ENCODE data around the gene MYEOV.

MYEOV gene

DNA sequence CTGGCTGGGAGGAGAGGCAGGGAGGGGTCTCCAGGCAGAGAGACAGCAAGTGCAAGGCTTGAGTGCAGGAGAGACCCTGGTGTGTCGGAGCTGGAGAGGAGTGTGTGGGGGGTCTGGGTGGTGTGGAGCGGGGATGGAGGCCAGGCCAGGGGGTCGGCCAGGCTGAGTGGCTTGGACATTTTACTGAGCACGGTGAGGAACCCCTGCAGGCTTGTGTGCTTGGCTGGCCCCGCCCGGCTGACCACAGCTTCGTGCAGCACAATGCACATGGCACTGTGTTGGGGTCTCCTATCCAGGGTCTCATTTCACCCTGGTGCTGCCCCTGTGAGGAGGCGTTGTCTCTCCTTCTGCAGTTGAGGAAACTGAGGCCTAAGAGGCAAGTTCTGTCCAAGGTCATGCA is 5.6 kb downstream of the MYEOV start:
- no peaks in the 10 kb centered on the region for H3K9me3 ChIP-seq (ENCODE audit: insufficient read depth, low read depth, low read length)
- no peaks in the 10 kb centered on the region for H3K36me3 ChIP-seq (ENCODE audit: insufficient read depth, low read depth, low read length)
- no peak overlapping the region for H3K9ac ChIP-seq (ENCODE audit: low read depth, low read length)
- no peaks in the 10 kb centered on the region for H3K27me3 ChIP-seq (ENCODE audit: insufficient read depth, low read length)
- no peak overlapping the region for H3K27ac ChIP-seq (ENCODE audit: low read length)
- H3K4me3 ChIP-seq (ENCODE audit: low read length), result no peak overlapping the region
- H3K4me1 ChIP-seq (ENCODE audit: insufficient read depth, low read length), result peaks cover 6% of the 10 kb centered on the region; the same call in 1 of the 2 replicates

DNA sequence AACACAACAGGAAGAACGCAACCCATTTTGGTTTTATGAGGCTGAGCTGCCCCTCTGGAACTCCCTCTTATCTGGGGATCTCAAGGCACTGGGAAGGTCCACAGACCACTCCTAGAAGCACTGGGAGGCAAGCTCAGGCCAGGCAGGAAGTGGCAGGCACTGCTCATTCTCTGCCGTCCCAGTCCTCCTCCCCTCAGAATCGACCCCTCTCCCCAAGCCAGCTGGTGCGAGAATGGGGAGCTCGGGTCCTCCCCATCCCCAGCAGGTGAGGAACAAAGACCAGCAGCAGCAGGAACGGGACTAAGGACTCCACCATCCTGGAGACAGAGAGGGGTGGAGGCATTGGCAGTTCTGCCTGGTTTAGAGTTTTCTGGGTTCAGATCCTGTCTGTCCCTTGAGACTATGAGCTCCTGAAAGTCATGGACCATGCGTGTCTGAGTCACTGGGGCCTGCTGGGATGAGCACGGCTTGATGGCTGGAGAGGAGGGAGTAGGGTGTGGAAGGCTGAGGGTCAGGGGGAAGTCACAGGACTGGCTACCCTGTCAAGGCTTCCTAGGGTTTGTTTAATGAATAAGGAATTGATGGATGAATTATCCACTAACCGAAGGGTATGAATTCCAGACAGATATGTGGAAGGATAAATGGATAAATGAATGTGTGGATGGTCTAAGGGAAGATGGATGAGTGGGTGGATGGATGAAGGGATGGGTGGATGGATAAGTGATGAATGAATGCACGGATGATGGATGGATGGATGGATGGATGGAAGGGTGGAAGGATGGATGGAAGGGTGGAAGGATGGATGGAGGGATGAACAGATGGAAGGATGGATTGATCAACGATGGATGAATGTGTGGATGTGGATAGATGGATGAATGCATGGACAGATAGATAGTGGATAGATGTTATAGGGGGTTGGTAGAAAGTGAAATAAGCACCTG is 6.4 kb downstream of the MYEOV start:
- peaks cover 6% of the 10 kb centered on the region; the same call in 1 of the 2 replicates for H3K4me1 ChIP-seq (ENCODE audit: insufficient read depth, low read length)

DNA sequence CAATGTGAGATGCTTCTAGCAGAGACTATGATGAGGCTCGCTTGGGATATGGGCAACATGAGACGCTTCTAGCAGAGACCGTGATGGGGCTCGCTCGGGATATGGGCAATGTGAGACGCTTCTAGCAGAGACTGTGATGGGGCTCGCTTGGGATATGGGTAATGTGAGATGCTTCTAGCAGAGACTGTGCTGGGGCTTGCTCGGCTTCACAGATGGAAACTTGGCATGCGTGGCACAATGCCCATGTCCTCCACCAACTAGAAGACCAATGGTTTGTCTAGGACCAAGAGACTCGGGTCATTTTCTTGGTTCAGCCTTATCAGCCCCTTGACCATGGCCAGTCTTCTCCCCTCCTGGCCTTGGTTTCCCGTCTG is 7.1 kb downstream of the MYEOV start:
- Histone ChIP-seq H3K4me3 (ENCODE audit: low read length) (no peak overlapping the region), H3K9me3 (ENCODE audit: insufficient read depth, low read depth, low read length) (no peaks in the 10 kb centered on the region), H3K27ac (ENCODE audit: low read length) (no peak overlapping the region), H3K4me1 (ENCODE audit: insufficient read depth, low read length) (peaks cover 6% of the 10 kb centered on the region; the same call in 1 of the 2 replicates), H3K9ac (ENCODE audit: low read depth, low read length) (no peak overlapping the region), H3K27me3 (ENCODE audit: insufficient read depth, low read length) (no peaks in the 10 kb centered on the region), H3K36me3 (ENCODE audit: insufficient read depth, low read depth, low read length) (no peaks in the 10 kb centered on the region)

More for the DNA sequence above, 6.4 kb downstream of the MYEOV start:
- H3K9ac ChIP-seq (ENCODE audit: low read depth, low read length), result no peak overlapping the region
- H3K4me3 ChIP-seq (ENCODE audit: low read length), result no peak overlapping the region
- no peak overlapping the region for H3K27ac ChIP-seq (ENCODE audit: low read length)
- no peaks in the 10 kb centered on the region for H3K9me3 ChIP-seq (ENCODE audit: insufficient read depth, low read depth, low read length)
- H3K27me3 ChIP-seq (ENCODE audit: insufficient read depth, low read length), result no peaks in the 10 kb centered on the region
- H3K36me3 ChIP-seq (ENCODE audit: insufficient read depth, low read depth, low read length), result no peaks in the 10 kb centered on the region

DNA sequence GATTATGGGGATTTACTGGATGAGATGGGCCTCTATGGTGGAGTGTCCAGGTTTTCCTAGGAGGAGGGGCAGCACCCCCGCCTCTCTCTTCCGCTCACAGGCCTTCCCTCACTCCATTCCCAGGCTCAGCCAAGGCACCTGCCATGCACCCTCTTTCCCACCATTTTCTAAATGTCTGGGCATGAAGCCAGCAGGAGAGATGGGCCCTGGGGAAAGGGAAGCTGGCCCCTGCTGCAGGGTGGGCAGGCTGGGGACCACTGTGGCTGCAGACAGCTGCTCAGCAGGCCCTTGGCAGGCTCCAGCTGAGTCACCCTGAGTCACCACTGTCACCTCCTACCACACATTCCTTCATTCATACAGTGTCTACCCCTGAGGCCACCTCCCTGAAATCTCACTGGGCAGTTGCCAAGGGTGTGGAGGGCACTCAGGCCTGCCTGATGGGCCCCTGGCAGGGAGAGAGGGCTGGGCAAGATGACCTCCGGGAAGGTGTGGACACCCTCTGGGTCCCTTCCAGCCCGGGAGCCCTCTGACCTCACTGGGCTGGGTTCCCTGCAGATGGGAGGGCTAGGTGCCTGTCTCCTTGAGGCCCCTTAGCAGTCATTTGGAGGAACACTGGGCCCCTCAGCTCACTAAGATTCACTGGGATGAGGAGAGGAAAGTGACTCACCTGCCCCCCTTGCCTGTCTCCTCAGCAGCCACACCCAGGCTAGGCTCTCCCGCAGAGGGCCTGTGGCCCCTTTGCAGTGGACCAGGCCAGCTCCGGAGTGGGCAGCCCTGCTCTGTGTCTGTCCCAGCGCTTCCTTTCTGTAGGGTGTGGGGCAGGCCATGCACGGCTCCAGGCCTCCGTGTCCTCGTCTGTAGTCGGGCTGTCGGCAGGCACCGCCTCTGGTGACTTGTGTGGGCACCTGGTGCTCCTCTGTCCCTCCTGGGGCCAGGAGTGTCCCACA is 7.8 kb downstream of the MYEOV start:
- Histone ChIP-seq H3K4me3 (ENCODE audit: low read length) (no peak overlapping the region), H3K27me3 (ENCODE audit: insufficient read depth, low read length) (no peaks in the 10 kb centered on the region), H3K9me3 (ENCODE audit: insufficient read depth, low read depth, low read length) (no peaks in the 10 kb centered on the region), H3K36me3 (ENCODE audit: insufficient read depth, low read depth, low read length) (no peaks in the 10 kb centered on the region), H3K9ac (ENCODE audit: low read depth, low read length) (no peak overlapping the region), H3K4me1 (ENCODE audit: insufficient read depth, low read length) (peaks cover 6% of the 10 kb centered on the region; the same call in 1 of the 2 replicates), H3K27ac (ENCODE audit: low read length) (no peak overlapping the region)

DNA sequence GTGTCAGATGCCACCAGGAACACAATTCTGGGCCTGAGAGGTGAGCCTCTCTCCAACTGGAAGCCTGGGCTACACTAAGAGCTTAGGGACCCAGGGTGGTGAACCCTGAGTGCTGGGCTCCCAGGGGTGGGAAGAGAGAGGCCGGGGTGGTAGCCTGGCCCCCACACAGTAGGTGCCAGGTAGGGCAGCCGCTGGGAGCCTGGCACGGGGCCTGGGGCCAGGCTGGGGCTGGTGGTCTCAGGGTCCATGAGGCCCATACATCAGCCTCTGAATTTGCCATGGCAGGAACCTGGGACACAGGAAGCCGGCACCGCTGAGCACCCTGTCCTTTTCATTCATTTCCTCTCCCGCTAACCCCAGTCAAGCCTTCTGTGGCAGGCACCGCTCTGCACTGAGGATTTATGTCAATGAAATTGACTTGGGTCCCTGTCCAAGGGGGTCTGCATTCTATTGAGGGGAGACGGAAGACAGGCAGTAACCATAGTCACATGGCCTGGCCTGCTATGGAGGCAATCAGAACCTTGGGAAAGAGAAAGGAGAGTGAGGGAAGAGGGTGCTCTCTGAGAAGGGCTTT is 8.6 kb downstream of the MYEOV start:
- Histone ChIP-seq H3K4me1 (ENCODE audit: insufficient read depth, low read length) (peaks cover 4% of the 10 kb centered on the region; the same call in 1 of the 2 replicates), H3K9me3 (ENCODE audit: insufficient read depth, low read depth, low read length) (no peaks in the 10 kb centered on the region), H3K27ac (ENCODE audit: low read length) (no peak overlapping the region), H3K4me3 (ENCODE audit: low read length) (no peak overlapping the region), H3K9ac (ENCODE audit: low read depth, low read length) (no peak overlapping the region), H3K27me3 (ENCODE audit: insufficient read depth, low read length) (no peaks in the 10 kb centered on the region), H3K36me3 (ENCODE audit: insufficient read depth, low read depth, low read length) (no peaks in the 10 kb centered on the region)

DNA sequence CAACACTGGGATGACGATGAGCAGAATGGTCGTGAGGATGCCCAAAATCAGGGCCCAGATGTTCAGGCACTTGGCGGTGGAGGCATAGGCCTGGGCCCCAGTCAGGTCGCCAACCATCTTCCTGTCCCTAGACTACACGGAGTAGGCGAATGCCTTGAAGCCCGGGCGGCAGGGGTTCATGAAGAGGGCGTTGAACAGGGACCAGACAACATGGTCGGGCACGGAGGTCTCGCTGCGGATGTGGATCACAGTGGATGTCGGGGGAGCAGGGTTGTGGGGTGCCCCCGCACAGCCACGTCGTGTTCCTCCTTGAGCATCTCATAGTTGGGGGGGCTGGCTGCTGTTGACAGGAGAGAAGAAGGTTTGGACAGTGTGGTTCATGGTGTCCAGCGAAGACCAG is 9.5 kb downstream of the MYEOV start:
- Histone ChIP-seq H3K9ac (ENCODE audit: low read depth, low read length) (no peak overlapping the region), H3K4me3 (ENCODE audit: low read length) (no peak overlapping the region), H3K36me3 (ENCODE audit: insufficient read depth, low read depth, low read length) (no peaks in the 10 kb centered on the region), H3K27ac (ENCODE audit: low read length) (no peak overlapping the region), H3K9me3 (ENCODE audit: insufficient read depth, low read depth, low read length) (no peaks in the 10 kb centered on the region), H3K27me3 (ENCODE audit: insufficient read depth, low read length) (no peaks in the 10 kb centered on the region), H3K4me1 (ENCODE audit: insufficient read depth, low read length) (no peaks in the 10 kb centered on the region)

DNA sequence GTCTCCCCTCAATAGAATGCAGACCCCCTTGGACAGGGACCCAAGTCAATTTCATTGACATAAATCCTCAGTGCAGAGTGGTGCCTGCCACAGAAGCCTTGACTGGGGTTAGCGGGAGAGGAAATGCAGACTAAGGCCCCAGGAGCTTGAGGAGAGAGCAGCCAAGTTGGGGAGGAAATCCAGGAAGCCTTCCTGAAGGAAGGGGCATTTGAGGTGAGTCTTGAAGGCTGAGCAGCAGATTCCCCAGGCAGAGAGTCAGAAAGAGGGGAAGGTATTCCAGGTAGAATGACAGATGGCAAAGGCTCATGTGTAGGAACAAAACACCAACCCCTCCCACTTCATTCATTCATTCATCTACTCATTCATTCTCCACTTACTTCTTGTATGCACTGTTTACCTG is 10.3 kb downstream of the MYEOV start:
- H3K9me3 ChIP-seq (ENCODE audit: insufficient read depth, low read depth, low read length), result no peaks in the 10 kb centered on the region
- H3K4me1 ChIP-seq (ENCODE audit: insufficient read depth, low read length), result no peaks in the 10 kb centered on the region
- no peaks in the 10 kb centered on the region for H3K36me3 ChIP-seq (ENCODE audit: insufficient read depth, low read depth, low read length)
- H3K4me3 ChIP-seq (ENCODE audit: low read length), result no peak overlapping the region
- H3K27me3 ChIP-seq (ENCODE audit: insufficient read depth, low read length), result no peaks in the 10 kb centered on the region
- H3K9ac ChIP-seq (ENCODE audit: low read depth, low read length), result no peak overlapping the region
- H3K27ac ChIP-seq (ENCODE audit: low read length), result no peak overlapping the region

DNA sequence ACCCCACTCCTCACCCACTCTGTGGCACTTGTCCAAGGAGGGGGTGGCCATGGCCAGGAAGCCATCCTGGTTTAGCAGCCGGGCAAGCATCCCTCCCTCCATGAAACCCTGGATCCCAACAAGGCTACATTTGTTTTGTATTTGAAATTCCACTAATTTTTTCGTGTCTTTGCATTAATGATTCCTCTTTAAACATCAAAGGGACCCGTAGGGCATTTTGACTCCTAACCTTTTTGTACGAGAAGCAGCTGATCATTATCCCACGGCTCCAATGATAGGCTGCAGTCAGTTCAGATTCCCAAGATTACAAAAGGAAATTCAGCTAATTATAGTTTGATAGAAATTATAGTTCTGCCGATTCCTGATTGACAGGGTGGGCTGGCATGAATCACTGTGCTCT is 10.7 kb downstream of the MYEOV start:
- Histone ChIP-seq H3K36me3 (ENCODE audit: insufficient read depth, low read depth, low read length) (no peaks in the 10 kb centered on the region), H3K4me3 (ENCODE audit: low read length) (no peak overlapping the region), H3K4me1 (ENCODE audit: insufficient read depth, low read length) (no peaks in the 10 kb centered on the region), H3K9me3 (ENCODE audit: insufficient read depth, low read depth, low read length) (no peaks in the 10 kb centered on the region), H3K9ac (ENCODE audit: low read depth, low read length) (no peak overlapping the region), H3K27ac (ENCODE audit: low read length) (no peak overlapping the region), H3K27me3 (ENCODE audit: insufficient read depth, low read length) (no peaks in the 10 kb centered on the region)

DNA sequence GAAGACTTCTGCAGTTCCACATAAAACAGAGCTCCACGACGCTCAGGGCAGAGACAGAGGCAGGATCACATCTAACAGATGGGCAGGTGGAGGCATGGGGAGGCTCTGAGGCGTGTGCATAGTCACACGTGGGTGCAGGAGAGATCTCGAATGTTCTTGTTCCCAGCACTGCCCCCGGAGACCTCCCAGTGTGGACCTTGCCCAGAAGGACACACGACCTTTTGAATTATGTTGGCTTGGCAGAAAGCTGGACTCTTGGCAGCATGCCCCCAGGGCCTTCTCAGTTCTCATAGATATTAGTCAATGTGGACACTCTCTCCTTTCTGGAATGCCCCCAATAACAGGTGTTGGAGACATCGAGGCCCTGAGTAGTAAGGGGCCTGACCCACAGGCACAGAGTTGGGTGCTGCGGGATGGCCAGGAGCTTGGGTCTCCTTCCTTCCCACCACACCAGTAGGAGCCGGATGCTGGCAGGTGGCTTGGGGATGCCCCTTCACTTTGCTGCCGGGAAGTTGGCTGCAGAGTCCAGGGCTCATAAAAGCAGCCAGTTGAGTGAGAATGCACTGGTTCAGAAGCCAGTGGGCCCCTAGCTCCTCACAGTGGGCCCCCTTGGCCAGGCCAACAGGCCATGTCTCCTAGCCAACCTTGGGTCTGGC is 12.1 kb downstream of the MYEOV start:
- no peak overlapping the region for H3K4me3 ChIP-seq (ENCODE audit: low read length)
- no peaks in the 10 kb centered on the region for H3K36me3 ChIP-seq (ENCODE audit: insufficient read depth, low read depth, low read length)
- no peak overlapping the region for H3K27ac ChIP-seq (ENCODE audit: low read length)
- H3K4me1 ChIP-seq (ENCODE audit: insufficient read depth, low read length), result no peaks in the 10 kb centered on the region
- no peaks in the 10 kb centered on the region for H3K9me3 ChIP-seq (ENCODE audit: insufficient read depth, low read depth, low read length)
- H3K27me3 ChIP-seq (ENCODE audit: insufficient read depth, low read length), result no peaks in the 10 kb centered on the region
- no peak overlapping the region for H3K9ac ChIP-seq (ENCODE audit: low read depth, low read length)

DNA sequence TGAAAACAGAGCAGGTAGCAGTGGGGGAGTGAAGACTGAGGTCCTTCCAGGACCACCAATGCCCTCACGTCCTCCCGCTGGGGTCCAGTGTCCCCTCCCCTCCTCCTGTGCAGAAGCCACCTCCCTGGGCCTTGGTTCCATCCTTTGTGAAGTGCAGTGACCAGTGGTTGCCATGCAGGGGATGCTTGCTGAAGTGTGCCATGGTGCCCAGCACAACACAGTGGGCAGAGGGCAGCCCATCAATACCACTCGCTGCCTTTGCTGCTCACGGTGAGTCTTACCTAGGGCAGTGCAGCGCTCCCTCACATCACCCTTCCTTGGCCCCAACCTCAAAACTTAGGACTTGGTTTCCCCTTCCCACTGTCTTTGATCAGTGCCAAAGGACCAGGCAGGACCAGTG is 12.9 kb downstream of the MYEOV start:
- H3K27me3 ChIP-seq (ENCODE audit: insufficient read depth, low read length), result no peaks in the 10 kb centered on the region
- H3K4me1 ChIP-seq (ENCODE audit: insufficient read depth, low read length), result no peaks in the 10 kb centered on the region
- no peaks in the 10 kb centered on the region for H3K36me3 ChIP-seq (ENCODE audit: insufficient read depth, low read depth, low read length)

DNA sequence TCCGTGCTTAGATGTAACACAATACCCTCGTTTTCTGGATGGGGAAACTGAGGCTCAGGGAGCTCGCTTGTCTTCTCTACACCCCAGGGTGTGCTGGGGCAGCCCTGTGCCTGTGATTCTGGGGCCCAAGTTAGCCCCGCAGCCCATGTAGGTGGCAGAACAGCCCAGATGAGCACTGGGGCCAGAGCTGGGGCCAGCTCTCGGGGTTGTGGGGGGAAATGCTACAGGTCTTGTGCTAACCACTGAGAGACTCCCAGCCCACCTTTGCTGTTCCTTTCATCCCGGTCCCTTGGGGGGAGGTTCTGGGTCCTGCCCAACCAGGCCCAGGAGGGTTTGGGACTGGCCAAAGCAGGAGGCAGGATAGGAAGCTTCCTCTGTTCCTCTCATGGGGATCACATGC is 13.5 kb downstream of the MYEOV start:
- H3K9ac ChIP-seq (ENCODE audit: low read depth, low read length), result no peak overlapping the region
- no peaks in the 10 kb centered on the region for H3K4me1 ChIP-seq (ENCODE audit: insufficient read depth, low read length)
- no peaks in the 10 kb centered on the region for H3K27me3 ChIP-seq (ENCODE audit: insufficient read depth, low read length)
- no peak overlapping the region for H3K4me3 ChIP-seq (ENCODE audit: low read length)
- no peaks in the 10 kb centered on the region for H3K36me3 ChIP-seq (ENCODE audit: insufficient read depth, low read depth, low read length)
- H3K9me3 ChIP-seq (ENCODE audit: insufficient read depth, low read depth, low read length), result no peaks in the 10 kb centered on the region
- H3K27ac ChIP-seq (ENCODE audit: low read length), result no peak overlapping the region

More for the DNA sequence above, 12.9 kb downstream of the MYEOV start:
- Histone ChIP-seq H3K27ac (ENCODE audit: low read length) (no peak overlapping the region), H3K9ac (ENCODE audit: low read depth, low read length) (no peak overlapping the region), H3K4me3 (ENCODE audit: low read length) (no peak overlapping the region), H3K9me3 (ENCODE audit: insufficient read depth, low read depth, low read length) (no peaks in the 10 kb centered on the region)

All from iPS-20b (cell line).